Germinal center (tissue), 1 donor: ENCODE data around the gene UXT.

Experiments
- DNase-seq: peaks from one replicate; pipeline ENCODE4 v3.0.0; 2012; ENCODE audit warnings: mixed read lengths, low spot score

UXT gene

GRCh38 chrX:47649271-47649670 lies 9.7 kb downstream of the UXT start:
- no peak for DNase-seq

- DNase-seq, result no peak
Observed at GRCh38 chrX:47648376-47648775, 10.6 kb downstream of the UXT start.

DNA sequence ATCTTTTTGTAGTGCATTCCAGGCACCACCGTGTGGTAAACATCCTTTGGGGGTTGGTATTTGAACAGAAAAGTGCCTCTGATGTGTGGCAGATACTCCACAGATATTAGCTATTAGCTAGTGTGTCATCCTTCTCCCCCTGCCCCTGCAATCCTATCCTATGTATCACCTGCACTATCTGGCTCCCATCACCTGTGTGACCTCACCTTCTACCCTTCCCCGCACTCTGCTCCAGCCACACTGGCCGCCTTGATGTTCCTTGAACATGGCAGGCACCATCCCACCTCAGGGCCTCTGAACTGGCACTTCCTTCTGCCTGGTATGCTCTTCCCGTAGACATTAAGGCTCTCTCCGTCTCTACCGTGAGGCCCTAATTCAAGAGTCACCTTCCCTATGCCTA lies 12.3 kb downstream of the UXT start:
- no peak for DNase-seq

DNA sequence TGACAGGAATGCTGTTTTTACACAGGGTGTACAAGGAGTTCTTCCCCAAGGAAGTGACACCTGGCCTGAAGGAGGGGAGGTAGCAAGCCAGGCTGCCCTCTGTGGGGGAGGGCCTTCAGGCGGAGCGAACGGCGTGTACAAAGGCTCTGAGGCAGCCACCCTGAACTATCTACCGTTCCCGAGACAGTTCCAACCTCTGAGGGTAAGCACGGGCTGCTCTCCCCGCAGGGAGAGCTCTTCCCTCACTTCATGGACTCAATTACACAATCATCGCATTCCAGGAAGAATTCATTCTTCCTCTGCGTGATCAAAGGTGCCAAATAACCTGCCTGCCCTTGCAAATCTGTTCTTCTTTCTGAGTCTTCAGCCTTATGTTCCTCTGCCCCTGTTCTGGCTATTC lies 13.4 kb downstream of the UXT start:
- DNase-seq, result no peak

- DNase-seq, result no peak
Observed at GRCh38 chrX:47644557-47645091, 14.4 kb downstream of the UXT start.

- no peak for DNase-seq
Observed at GRCh38 chrX:47643926-47644325, 15.1 kb downstream of the UXT start.

DNA sequence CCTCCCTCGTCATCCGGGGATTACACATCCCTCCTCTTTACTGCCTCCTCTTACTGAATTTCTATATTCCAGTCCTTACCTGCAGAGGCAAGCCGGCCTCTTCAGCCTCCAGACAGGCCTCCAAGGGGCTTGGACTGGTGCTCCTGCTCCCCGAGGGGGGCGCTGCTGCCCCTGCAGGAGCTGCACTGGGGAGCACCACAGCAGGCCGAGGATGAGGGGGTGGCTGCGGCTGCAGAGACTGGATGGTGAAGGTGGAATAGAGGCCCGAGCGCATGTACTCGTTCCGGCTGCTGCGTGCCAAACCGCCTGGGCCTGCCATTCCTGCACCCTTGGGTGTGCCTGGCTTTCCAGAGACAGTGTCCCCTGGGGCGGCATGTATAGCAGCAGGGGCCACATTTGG lies 20.2 kb downstream of the UXT start:
- DNase-seq, result no peak

DNA sequence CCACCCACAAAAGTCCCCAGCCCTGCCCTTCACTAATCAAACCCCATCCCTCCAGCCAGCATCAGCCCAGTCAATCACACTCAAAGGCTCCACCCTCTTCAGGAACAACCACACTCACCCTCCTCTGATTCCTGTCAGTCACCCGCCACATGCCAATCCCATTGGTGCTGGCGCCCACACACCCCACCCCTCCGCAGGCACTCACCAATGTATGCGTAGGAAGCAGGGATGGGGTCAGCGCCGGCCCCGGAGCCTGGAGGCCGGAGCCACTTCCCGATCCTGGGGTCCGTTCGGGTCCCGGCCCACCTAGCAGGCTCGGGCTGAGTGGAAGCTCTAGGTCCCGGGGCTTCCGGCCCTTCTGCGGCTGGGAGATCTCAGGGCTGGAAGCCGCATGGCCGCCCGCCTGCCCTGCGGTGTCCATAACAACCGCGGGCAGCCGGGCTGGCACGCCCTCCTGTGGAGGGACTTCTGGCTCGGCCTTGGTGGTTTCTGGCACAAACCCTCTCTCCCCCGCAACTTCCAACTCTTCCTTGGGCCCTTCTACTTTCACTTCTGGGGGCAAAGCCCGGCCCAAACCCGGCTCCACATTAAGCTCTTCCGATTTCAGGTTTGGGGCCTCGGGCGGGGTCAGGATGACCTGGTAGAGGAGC lies 21.3 kb downstream of the UXT start:
- peak; percentile 81 for DNase-seq

- no peak for DNase-seq
Observed at GRCh38 chrX:47634871-47635575, 24.0 kb downstream of the UXT start.

DNA sequence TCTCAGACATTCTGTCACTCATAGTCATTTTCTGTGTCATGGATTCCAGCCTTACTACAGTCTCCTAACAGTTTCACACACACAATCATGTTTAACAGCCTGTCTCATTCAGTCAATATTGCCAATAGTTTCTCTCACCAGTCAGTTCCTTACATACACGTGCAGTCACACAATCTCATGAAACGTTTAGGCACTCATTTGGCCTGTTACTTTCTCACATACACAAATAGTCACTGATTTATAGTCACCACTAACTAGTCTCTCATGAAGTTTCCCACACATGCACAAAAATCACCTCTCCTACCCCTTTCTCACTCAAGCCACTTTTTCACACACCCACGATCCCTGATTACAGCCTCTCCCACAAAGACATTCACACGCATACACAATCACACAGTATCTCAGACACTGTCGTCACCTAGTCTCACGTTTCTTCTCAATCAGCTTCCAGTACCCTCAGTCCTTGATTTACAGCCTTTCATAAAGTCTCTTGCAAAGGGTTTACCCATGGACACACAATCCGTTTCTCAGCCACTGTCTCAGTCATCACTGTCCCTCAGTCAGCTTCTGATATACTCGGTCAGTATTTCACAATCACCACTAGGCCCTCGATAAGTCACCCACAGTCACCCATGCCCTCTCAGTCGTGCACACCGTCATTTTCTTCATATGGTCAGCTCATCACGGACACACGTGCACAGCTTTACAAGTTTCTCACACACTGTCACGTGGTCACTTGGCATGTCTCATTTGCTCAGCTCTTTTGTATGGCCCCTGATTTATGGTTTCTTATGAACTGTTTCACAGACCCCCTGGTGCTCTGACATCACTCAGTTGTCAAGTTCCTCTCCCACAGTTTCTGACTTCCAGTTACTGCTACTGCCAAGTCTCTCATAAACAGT lies 25.0 kb downstream of the UXT start:
- DNase-seq, result no peak

- no peak for DNase-seq
Observed at GRCh38 chrX:47632666-47633065, 26.3 kb downstream of the UXT start.

DNA sequence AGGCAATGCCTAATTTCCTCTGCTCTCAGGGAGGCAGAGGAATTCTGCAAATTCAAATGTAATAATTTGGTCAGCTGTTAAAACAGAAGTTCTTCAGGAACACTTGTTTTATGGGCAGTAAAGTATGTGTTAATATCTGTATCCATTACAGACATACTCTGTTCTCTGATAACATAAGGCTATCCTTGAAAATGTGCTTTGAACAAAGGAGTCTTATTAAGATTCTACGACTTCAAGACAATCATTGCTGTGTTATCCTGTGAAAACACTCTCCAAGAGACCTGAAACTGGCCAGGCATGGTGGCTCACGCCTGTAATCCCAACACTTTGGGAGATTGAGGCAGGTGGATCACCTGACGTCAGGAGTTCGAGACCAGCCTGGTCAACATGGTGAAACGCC lies 27.3 kb downstream of the UXT start:
- DNase-seq, result no peak

- DNase-seq, result no peak
Observed at GRCh38 chrX:47629419-47630200, 29.4 kb downstream of the UXT start, which contains the start of gene CFP. Gene CFP, minus strand, starts transcription at chrX:47629930. Its CDS starts 86 bp downstream, at chrX:47629844.

- no peak for DNase-seq
Observed at GRCh38 chrX:47628982-47629381, 30.0 kb downstream of the UXT start.

- no peak for DNase-seq
Observed at GRCh38 chrX:47625365-47625764, 33.6 kb downstream of the UXT start.

- DNase-seq, result peak; percentile 53
Observed at GRCh38 chrX:47623540-47624027, 35.4 kb downstream of the UXT start.

- no peak for DNase-seq
Observed at GRCh38 chrX:47621851-47622250, 37.1 kb downstream of the UXT start.

- DNase-seq, result no peak
Observed at GRCh38 chrX:47620303-47620685, 38.7 kb downstream of the UXT start.

DNA sequence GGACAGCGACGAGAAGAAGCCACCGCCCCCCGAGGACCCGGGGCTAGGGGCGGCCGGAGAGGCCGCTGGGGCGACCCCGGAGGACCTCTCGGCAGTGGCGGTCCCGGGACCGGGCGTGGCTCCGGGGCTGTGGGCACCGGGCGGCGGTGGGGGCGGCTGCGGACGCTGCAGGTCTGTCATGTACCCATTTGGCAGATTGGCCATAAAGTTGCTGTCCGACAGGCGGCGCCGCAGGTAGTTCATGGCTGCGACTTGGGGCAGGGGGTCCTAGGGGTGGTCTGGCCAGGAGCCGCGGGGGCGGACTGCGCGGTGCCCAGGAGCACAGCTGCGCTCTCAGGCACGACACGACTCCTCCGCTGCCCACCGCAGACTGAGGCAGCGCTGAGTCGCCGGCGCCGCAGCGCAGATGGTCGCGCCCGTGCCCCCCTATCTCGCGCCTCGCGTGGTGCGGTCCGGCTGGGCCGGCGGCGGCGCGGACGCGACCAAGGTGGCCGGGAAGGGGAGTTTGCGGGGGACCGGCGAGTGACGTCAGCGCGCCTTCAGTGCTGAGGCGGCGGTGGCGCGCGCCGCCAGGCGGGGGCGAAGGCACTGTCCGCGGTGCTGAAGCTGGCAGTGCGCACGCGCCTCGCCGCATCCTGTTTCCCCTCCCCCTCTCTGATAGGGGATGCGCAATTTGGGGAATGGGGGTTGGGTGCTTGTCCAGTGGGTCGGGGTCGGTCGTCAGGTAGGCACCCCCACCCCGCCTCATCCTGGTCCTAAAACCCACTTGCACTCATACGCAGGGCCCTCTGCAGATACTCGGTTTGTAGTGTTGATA lies 39.3 kb downstream of the UXT start, which contains the start of gene SYN1:
SYN1 (minus strand) TSS at position 372 of the 817 bp plus-strand sequence; CDS start at position 243, 129 bp downstream.
- DNase-seq, result peak; percentile 89

DNA sequence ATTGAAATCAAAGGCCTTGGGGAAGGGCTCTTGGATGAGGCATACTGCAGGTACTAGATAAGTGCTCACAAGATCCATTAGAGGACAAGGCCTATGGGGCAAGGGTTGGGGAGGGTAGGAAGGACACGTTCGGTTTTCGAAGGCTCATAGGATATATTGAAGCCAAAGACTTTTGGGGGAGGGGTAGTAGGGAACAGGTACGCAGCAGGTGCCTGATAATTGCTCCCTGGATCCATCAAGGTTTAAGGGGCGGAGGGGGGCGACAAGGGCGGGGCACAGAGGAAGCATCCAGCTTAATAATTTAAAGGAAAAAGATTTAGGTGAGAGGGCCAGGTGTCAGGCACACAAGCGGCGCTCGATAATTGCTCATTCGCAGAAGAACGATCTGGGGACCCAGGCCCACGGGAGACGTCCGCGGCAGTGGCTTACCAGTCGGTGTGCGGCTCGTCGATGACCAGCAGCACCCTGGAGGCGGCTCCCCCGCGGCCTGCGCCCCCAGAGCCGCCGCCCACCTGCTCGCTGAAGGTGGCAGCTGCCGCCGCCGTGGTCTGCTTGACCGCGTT lies 40.0 kb downstream of the UXT start:
- DNase-seq, result no peak
